Measurements from ENCODE around the gene CCL21.

CCL21 gene

DNA sequence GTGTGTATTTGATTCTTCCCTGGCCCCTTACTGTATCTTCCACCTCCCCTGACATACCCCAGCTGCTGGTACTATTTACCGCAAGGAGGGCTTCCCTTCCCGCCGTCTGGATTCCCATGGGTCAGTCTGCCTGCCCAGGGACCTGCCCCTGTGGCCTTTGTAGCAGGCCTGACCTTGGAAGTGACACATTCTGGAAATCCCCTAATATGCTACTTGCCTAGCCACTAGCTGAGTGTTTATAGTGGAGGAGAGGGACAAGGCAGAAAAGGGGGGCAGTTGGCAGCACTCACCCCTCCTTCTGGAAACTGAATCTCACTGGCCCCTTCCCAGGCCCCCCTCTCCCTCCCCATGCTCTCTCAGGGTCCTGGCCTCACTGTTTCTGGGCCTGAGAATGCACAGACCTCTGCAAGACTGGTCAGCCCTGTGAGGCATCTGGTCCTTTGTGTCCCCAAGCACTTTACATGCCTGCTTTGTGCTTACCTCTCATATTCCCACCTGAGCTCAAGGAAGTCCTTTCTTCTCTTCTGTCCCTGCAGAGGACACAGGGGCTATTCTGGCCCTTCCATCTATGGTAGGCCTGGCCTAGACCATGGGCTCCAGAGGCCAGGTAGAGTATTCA, 8.2 kb upstream of the CCL21 start:
- TF ChIP-seq, protein P1, sequence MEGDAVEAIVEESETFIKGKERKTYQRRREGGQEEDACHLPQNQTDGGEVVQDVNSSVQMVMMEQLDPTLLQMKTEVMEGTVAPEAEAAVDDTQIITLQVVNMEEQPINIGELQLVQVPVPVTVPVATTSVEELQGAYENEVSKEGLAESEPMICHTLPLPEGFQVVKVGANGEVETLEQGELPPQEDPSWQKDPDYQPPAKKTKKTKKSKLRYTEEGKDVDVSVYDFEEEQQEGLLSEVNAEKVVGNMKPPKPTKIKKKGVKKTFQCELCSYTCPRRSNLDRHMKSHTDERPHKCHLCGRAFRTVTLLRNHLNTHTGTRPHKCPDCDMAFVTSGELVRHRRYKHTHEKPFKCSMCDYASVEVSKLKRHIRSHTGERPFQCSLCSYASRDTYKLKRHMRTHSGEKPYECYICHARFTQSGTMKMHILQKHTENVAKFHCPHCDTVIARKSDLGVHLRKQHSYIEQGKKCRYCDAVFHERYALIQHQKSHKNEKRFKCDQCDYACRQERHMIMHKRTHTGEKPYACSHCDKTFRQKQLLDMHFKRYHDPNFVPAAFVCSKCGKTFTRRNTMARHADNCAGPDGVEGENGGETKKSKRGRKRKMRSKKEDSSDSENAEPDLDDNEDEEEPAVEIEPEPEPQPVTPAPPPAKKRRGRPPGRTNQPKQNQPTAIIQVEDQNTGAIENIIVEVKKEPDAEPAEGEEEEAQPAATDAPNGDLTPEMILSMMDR (conservative IDR thresholded peaks at IDR 0.05; ENCODE audit: low read length): no peak
- no peak overlapping the region for H3K4me3 ChIP-seq (ENCODE audit: low read length)
- DNase-seq (ENCODE audit: low read depth): no peak

DNA sequence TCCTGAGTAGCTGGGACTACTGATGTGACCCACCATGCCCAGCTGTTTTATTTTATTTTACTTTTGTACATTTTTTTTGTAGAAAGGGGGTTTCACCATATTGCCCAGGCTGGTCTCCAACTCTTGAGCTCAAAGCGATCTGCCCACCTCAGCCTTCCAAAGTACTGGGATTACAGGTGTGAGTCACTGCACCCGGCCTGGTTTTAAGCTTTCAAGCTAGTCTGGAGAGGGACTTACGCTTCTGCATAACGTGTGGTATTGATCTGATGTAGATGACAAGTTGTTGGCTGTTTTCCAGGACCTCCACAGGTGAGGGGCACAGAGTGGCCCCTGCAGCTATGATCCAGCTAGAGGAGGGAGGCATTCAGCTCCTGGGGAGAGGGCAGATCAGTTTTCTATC, 6.8 kb upstream of the CCL21 start:
- no peak overlapping the region for H3K4me3 ChIP-seq (ENCODE audit: low read length)
- no peak for DNase-seq (ENCODE audit: low read depth)
- TF ChIP-seq, protein P1 (conservative IDR thresholded peaks at IDR 0.05; ENCODE audit: low read length): no peak

DNA sequence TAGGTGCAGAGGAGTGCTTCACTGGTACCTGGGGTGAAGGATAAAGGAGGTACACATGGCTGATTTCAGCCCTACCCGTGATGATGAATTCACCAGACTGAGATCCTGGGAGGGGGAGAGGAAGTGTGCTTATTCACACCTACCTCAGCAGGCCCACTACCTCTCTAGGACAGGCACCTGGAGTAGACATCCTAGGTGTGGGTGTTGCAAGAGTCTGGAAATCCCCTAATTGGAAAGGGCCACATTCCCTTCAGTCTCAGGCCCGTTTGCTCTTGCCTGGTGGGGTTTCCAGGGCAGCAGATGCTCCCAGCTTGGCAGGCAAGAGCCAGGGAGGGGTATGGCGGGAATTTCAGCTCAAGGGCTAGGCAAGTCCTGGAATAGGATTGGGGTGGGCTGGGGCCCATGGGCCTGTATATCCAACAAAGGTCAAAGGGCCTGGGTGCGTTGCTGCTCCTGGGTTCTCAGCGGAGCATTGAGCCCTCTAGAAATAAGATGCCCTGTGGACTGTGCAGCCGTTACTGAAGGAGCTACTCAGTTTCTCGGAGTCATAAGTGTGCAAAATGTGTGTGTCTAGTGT, 5.8 kb upstream of the CCL21 start:
- DNase-seq (ENCODE audit: low read depth): no peak
- no peak overlapping the region for H3K4me3 ChIP-seq (ENCODE audit: low read length)
- TF ChIP-seq, protein P1 (conservative IDR thresholded peaks at IDR 0.05; ENCODE audit: low read length): no peak

DNA sequence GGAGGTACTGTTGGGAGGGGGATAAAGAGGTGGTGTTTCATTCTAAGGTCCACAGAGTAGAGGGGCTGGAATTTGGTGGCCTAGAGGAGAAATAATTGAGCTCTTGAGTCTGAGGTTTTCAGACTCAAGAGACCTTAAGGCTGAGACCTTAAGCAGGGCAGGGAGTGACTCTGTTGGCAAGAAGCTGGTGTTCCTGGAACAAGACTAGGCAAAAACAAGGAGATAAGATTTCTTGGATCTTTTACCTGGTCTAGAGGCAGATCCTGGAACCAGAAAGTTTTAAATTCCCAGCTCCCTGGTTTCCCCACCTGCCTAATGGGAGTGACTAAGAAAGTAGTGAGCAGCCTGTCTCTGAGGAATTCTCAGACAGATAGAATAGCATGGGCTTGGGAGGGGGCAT, 4.1 kb upstream of the CCL21 start:
- DNase-seq (ENCODE audit: low read depth): no peak
- no peak overlapping the region for H3K4me3 ChIP-seq (ENCODE audit: low read length)
- TF ChIP-seq, protein P1 (conservative IDR thresholded peaks at IDR 0.05; ENCODE audit: low read length): no peak

DNA sequence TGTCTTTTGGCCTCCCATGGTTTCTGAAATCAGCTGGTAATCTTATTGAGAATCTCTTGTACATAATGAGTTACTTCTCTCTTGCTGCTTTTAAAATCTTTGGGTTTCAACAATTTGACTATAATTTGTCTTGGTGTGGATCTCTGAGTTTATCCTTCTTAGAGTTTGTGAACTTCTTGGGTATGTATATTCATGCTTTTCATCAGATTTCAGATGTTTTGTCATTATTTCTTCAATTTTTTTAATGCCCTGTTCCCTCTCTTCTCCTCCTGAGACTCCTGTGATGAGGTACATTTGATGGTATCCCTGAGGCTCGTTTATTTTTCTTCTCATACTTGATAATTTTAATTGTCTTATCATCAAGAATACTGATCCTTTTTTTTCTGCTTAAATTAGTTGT, 2.2 kb upstream of the CCL21 start:
- TF ChIP-seq, protein P1 (conservative IDR thresholded peaks at IDR 0.05; ENCODE audit: low read length): no peak
- H3K4me3 ChIP-seq (ENCODE audit: low read length): no peak overlapping the region
- DNase-seq (ENCODE audit: low read depth): no peak

DNA sequence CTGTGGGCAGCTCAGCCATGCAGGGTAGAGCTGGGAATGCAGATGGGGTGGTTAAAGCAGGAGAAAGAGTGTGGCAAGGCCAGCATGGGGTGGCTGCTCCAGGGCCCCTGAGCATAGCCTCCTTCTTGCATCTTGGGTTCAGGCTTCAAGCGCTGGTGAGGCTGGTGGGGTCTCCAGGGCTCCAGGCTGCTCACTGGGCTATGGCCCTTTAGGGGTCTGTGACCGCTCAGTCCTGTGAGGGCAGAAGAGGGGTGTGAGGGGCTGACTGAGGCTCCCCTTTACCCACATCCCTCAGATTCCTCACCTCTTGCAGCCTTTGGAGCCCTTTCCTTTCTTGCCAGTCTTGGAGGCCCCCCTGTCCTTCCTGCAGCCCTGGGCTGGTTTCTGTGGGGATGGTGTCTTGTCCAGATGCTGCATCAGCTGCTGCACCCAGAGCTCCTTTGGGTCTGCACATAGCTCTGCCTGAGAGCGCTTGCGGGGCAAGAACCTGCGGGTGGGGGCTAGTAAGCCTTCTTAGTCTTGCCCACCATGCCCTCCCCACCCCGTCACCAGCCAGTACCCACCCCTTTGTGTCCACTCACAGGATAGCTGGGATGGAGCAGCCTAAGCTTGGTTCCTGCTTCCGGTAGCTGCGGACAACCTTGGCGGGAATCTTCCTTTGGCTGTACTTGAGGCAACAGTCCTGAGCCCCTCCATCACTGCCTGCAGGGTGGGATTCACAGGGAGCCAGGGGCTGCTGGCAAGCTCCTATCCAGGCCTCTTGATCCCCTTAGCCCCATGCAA, 549 bp downstream of the CCL21 start:
- no peak for DNase-seq (ENCODE audit: low read depth)
- no peak overlapping the region for H3K4me3 ChIP-seq (ENCODE audit: low read length)
- TF ChIP-seq, protein P1 (conservative IDR thresholded peaks at IDR 0.05; ENCODE audit: low read length): no peak

DNA sequence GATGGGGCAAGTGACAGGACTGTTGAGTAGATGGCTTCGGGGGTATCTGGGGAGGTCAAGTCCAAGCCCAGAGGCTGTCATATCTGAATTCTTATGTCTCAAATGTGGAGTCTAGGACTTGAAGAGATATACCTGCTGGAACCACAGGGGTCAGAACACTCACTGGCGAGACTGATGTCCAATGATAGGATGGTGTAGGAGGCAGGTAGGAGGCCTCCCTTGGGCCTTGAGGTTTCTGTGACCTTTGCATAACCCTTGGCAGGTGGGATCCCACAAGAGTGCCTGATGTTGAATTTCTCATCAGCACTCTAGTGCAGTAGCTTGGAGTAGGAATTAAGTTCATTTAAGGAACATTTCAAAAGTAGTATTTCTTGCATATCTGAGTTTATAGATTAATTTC, 2.8 kb downstream of the CCL21 start:
- no peak for DNase-seq (ENCODE audit: low read depth)
- TF ChIP-seq, protein P1 (conservative IDR thresholded peaks at IDR 0.05; ENCODE audit: low read length): no peak
- no peak overlapping the region for H3K4me3 ChIP-seq (ENCODE audit: low read length)

Measured in AG10803 (cell line).